ENCODE results near the gene CATSPERZ.

Gene CATSPERZ

DNA sequence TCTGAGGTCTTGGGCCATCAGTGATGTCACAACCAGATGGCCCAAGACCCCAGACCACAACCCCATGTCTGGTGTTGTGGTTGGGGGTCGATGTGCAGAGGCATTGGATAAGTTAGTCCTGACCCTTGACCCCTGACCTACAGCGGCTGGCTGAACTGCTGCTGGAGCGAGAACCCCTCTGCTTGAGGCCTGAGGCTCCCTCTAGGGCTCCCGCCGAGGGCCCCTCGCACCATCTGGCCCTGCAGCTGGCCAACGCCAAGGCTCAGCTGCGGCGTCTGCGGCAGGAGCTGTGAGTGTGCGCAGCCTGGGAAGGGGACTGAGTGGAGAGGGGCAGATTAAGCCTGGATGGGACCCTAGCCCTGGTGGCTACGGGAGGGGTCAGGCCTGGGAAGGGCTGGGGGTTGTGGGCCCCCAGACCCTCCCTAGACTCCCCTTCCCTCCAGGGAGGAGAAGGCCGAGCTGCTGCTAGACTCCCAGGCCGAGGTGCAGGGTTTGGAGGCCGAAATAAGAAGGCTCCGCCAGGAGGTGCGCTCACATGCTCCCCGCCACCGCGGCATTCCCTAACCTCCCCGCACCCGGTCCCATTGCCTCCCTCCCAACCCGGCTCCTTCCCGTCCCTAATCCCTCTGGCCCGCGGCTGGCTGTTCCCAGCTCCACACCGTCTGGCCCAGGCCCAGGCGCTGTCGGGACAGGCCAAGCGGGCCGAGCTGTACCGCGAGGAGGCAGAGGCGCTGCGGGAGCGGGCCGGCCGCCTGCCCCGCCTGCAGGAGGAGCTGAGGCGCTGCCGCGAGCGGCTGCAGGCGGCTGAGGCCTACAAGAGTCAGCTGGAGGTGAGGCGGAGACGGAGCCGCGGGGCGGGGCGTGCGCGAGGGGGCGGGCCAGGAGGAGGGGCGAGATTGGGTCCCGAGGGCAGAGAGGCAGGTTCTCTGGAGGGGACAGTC is 42.0 kb downstream of the CATSPERZ start:
- Histone ChIP-seq H3K9me3 (ENCODE audit: severe bottlenecking) (no peaks in the 10 kb centered on the region), H3K4me1 (ENCODE audit: insufficient read depth, poor library complexity, severe bottlenecking) (peaks cover 5% of the 10 kb centered on the region), H3K27ac (ENCODE audit: poor library complexity, severe bottlenecking) (peak overlapping the region; percentile 50), H3K27me3 (ENCODE audit: insufficient read depth, poor library complexity, severe bottlenecking) (no peaks in the 10 kb centered on the region), H3K36me3 (ENCODE audit: low read depth) (no peaks in the 10 kb centered on the region), H3K4me3 (ENCODE audit: severe bottlenecking) (peak overlapping the region; percentile 26)
- TF ChIP-seq, protein P1, sequence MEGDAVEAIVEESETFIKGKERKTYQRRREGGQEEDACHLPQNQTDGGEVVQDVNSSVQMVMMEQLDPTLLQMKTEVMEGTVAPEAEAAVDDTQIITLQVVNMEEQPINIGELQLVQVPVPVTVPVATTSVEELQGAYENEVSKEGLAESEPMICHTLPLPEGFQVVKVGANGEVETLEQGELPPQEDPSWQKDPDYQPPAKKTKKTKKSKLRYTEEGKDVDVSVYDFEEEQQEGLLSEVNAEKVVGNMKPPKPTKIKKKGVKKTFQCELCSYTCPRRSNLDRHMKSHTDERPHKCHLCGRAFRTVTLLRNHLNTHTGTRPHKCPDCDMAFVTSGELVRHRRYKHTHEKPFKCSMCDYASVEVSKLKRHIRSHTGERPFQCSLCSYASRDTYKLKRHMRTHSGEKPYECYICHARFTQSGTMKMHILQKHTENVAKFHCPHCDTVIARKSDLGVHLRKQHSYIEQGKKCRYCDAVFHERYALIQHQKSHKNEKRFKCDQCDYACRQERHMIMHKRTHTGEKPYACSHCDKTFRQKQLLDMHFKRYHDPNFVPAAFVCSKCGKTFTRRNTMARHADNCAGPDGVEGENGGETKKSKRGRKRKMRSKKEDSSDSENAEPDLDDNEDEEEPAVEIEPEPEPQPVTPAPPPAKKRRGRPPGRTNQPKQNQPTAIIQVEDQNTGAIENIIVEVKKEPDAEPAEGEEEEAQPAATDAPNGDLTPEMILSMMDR (IDR thresholded peaks at IDR 0.05; ENCODE audit: poor library complexity, severe bottlenecking), result peak; percentile 67
- ATAC-seq (ENCODE audit: low read depth), result peak; percentile 87
- DNase-seq (ENCODE audit: low spot score), result peak; percentile 88

DNA sequence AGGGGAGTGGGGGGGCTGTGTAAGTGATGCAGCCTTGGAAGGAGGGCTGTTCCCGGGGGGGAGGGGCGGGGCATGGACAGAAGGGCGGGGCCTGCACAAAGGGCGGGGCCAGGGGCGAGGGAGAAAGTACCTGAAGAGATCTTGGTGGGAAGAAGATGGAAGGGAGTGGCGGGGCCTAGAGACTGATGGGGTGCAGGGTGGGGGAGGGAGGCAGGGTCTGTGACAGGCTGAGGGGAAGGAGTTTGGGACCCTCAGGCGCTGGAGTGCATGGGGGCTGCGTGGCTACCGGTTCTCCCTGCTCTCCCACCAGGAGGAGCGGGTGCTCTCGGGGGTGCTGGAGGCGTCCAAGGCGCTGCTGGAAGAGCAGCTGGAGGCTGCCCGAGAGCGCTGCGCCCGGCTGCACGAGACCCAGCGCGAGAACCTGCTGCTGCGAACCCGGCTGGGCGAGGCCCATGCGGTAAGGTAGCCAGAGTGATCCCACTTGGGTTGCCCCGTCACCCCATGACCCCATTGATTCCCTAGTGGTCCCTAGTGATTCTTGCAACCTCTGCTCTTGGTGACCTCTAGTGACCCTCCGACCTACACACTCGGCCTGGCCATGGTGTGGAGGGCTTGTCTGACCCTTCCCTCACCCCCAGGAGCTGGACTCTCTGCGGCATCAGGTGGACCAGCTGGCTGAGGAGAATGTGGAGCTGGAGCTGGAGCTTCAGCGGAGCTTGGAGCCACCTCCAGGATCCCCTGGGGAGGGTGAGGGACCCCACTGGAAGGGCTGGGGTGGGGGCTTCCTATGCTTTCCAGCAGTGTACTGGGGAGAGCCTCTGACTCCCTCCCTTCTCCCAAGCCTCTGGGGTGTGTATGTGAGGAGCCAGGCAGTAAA is 42.9 kb downstream of the CATSPERZ start:
- DNase-seq (ENCODE audit: low spot score) (peak; percentile 58), ATAC-seq (ENCODE audit: low read depth) (no peak; the same call in 2 of the 3 replicates)
- Histone ChIP-seq H3K9me3 (ENCODE audit: severe bottlenecking) (no peaks in the 10 kb centered on the region), H3K36me3 (ENCODE audit: low read depth) (no peaks in the 10 kb centered on the region), H3K27me3 (ENCODE audit: insufficient read depth, poor library complexity, severe bottlenecking) (no peaks in the 10 kb centered on the region), H3K4me3 (ENCODE audit: severe bottlenecking) (no peak overlapping the region), H3K27ac (ENCODE audit: poor library complexity, severe bottlenecking) (peak overlapping the region; percentile 50), H3K4me1 (ENCODE audit: insufficient read depth, poor library complexity, severe bottlenecking) (peaks cover 11% of the 10 kb centered on the region)
- TF ChIP-seq, protein P1 (IDR thresholded peaks at IDR 0.05; ENCODE audit: poor library complexity, severe bottlenecking), result no peak

DNA sequence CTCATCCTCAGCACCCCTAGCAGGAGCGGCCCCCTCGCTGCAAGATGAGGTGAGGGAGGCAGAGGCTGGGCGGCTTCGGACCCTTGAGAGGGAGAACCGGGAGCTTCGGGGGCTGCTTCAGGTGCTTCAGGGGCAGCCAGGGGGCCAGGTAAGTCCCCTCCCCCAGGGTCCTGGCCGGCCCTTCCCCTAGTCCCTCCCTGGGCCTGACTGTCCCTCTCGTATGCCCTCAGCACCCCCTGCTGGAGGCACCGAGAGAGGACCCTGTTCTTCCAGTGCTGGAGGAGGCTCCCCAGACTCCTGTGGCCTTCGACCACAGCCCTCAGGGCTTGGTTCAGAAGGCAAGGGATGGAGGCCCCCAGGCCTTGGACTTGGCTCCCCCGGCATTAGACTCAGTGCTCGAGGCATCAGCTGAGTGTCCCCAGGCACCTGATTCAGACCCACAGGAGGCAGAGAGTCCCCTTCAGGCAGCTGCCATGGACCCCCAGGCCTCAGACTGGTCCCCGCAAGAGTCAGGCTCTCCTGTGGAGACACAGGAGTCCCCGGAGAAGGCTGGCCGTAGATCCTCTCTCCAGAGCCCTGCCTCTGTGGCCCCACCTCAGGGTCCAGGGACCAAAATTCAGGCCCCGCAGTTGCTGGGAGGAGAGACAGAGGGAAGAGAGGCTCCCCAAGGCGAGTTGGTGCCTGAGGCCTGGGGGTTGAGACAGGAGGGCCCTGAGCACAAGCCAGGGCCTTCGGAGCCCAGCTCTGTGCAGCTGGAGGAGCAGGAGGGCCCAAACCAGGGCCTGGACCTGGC is 43.8 kb downstream of the CATSPERZ start:
- no peak overlapping the region for H3K27ac ChIP-seq (ENCODE audit: poor library complexity, severe bottlenecking)
- no peak for ATAC-seq (ENCODE audit: low read depth)
- H3K36me3 ChIP-seq (ENCODE audit: low read depth), result no peaks in the 10 kb centered on the region
- peak; percentile 65 for DNase-seq (ENCODE audit: low spot score)
- H3K27me3 ChIP-seq (ENCODE audit: insufficient read depth, poor library complexity, severe bottlenecking), result no peaks in the 10 kb centered on the region
- H3K4me1 ChIP-seq (ENCODE audit: insufficient read depth, poor library complexity, severe bottlenecking), result peaks cover 11% of the 10 kb centered on the region
- TF ChIP-seq, protein P1 (IDR thresholded peaks at IDR 0.05; ENCODE audit: poor library complexity, severe bottlenecking), result no peak
- no peak overlapping the region for H3K4me3 ChIP-seq (ENCODE audit: severe bottlenecking)
- H3K9me3 ChIP-seq (ENCODE audit: severe bottlenecking), result no peaks in the 10 kb centered on the region

DNA sequence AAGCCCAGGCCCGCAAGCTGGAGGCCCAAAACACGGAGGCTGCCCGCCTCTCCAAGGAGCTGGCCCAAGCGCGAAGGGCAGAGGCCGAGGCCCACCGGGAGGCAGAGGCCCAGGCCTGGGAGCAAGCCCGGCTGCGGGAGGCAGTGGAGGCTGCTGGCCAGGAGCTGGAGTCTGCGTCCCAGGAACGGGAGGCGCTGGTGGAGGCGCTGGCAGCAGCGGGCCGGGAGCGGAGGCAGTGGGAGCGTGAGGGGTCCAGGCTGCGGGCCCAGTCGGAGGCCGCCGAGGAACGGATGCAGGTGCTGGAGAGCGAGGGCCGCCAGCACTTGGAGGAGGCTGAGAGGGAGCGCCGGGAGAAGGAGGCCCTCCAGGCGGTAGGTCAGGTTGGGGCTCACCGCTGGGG is 44.6 kb downstream of the CATSPERZ start:
- Histone ChIP-seq H3K4me1 (ENCODE audit: insufficient read depth, poor library complexity, severe bottlenecking) (peaks cover 11% of the 10 kb centered on the region), H3K4me3 (ENCODE audit: severe bottlenecking) (no peak overlapping the region), H3K27me3 (ENCODE audit: insufficient read depth, poor library complexity, severe bottlenecking) (no peaks in the 10 kb centered on the region), H3K36me3 (ENCODE audit: low read depth) (no peaks in the 10 kb centered on the region), H3K9me3 (ENCODE audit: severe bottlenecking) (no peaks in the 10 kb centered on the region), H3K27ac (ENCODE audit: poor library complexity, severe bottlenecking) (no peak overlapping the region)
- TF ChIP-seq, protein P1 (IDR thresholded peaks at IDR 0.05; ENCODE audit: poor library complexity, severe bottlenecking), result no peak
- ATAC-seq (ENCODE audit: low read depth) (no peak), DNase-seq (ENCODE audit: low spot score) (peak; percentile 54)
